K562 (cell line): ENCODE measurements around the gene TCFL5. TPM values are rescaled to one million over a fixed set of nuclear protein-coding genes. Genes with fewer than 3 reads are reported as not detected.

Experiments
- ATAC-seq: fragments of 200-7000 bp; cut with Tn5 transposase; 3 replicates; pipeline ENCODE4 v1.9.1; 2020; ENCODE audit warnings: moderate library complexity
- BruUV-seq: library from RNA; stranded (reverse); fragments of 400-500 nt; replicated peaks from 2 replicates; lab custom pipeline; 2021; lab: Mats Ljungman, UMichigan
- CTCF ChIA-PET: fragments of 300-600 bp; formaldehyde crosslinking; extraction: SDS; loops from one replicate; lab custom pipeline; 2021; ENCODE audit warnings: low intra/inter-chr PET ratio; lab: Yijun Ruan, JAX
- POLR2A ChIA-PET: fragments of 300-600, 350-650 bp; sonication (Branson Sonifier 250); formaldehyde crosslinking; extraction: SDS; loops from one replicate; lab custom pipeline; 2021; ENCODE audit warnings: antibody characterized with exemption, inconsistent platforms; lab: Yijun Ruan, JAX
- DNase-seq, 4 experiments: peaks; one replicate each; pipeline versions ENCODE4 v3.0.0 to v3.0.0-alpha.2; 2011 to 2018; ENCODE audit warnings: low spot score in 3 of 4, mixed read lengths in 3 of 4; ENCODE audit errors: extremely low read depth in 1 of 4
- FAIRE-seq: peaks from 2 replicates; lab custom pipeline; 2011; peaks lifted over from hg19 to GRCh38; lab: Jason Lieb, UNC
- H2AFZ ChIP-seq: 2 replicates; pipeline ENCODE4 v1.6.0; 2011; ENCODE audit warnings: low read depth, low read length, control low read depth, inconsistent platforms
- H3K27ac ChIP-seq: fragments of 200-600 bp; 3 replicates; pipeline ENCODE4 v1.8.0; 2011; ENCODE audit warnings: low read depth, mild to moderate bottlenecking, control low read depth, inconsistent platforms, low read length, moderate library complexity, mixed read lengths; ENCODE audit errors: extremely low read depth
- H3K27me3 ChIP-seq, 2 experiments: fragments of 300-600 bp in 1 of 2; 2 replicates in 1 of 2; 3 replicates in 1 of 2; pipeline versions ENCODE4 v1.6.0 to v1.8.0; 2011; ENCODE audit warnings: inconsistent platforms in 2 of 2, low read length in 2 of 2, mild to moderate bottlenecking in 1 of 2, mixed read lengths in 1 of 2, moderate library complexity in 1 of 2; ENCODE audit not compliant: control insufficient read depth in 2 of 2, insufficient read depth in 2 of 2
- H3K36me3 ChIP-seq: fragments of 300-600 bp; 3 replicates; pipeline ENCODE4 v1.8.0; 2011; ENCODE audit warnings: mild to moderate bottlenecking, low read length, inconsistent platforms; ENCODE audit not compliant: control insufficient read depth, insufficient read depth
- H3K4me1 ChIP-seq, 2 experiments: fragments of 200-600 bp in 1 of 2; replicated peaks in 1 of 2; 2 replicates in 1 of 2; 3 replicates in 1 of 2; pipeline versions ENCODE4 v1.5.1 to v1.8.0; 2011; ENCODE audit warnings: inconsistent platforms in 2 of 2, low read length in 2 of 2, mild to moderate bottlenecking in 1 of 2, mixed read lengths in 1 of 2, moderate library complexity in 1 of 2; ENCODE audit not compliant: control insufficient read depth in 2 of 2, insufficient read depth in 2 of 2
- H3K4me2 ChIP-seq: 2 replicates; pipeline ENCODE4 v1.6.1; 2011; ENCODE audit warnings: low read length, control low read depth, inconsistent platforms, mixed read lengths; ENCODE audit not compliant: insufficient read depth
- H3K4me3 ChIP-seq: fragments of 200-600 bp; sonication (generic), shearing (Covaris generic); 2 replicates; pipeline ENCODE4 v1.5.1; 2016; ENCODE audit warnings: control low read depth, inconsistent platforms
- H3K79me2 ChIP-seq: fragments of 200-600 bp; 3 replicates; pipeline ENCODE4 v1.8.0; 2011; ENCODE audit warnings: low read length, inconsistent platforms; ENCODE audit not compliant: control insufficient read depth, insufficient read depth
- H3K9ac ChIP-seq, 2 experiments: 2 replicates each; pipeline versions ENCODE4 v1.6.0 to v1.6.1; 2011; ENCODE audit warnings: low read depth in 2 of 2, low read length in 2 of 2, control low read depth in 1 of 2, inconsistent platforms in 1 of 2, mild to moderate bottlenecking in 1 of 2, mixed read lengths in 1 of 2; ENCODE audit not compliant: insufficient read depth in 1 of 2
- H3K9me1 ChIP-seq: one replicate; pipeline ENCODE4 v1.6.0; 2011; ENCODE audit warnings: inconsistent platforms, mild to moderate bottlenecking, low read length, moderate library complexity; ENCODE audit not compliant: control insufficient read depth, insufficient read depth
- H3K9me3 ChIP-seq: replicated peaks from 2 replicates; pipeline ENCODE4 v1.5.1; 2011; ENCODE audit warnings: low read depth, low read length, inconsistent platforms; ENCODE audit not compliant: control insufficient read depth, insufficient read depth
- H4K20me1 ChIP-seq: replicated peaks from 2 replicates; pipeline ENCODE4 v1.6.1; 2011; ENCODE audit warnings: low read length, inconsistent platforms, mixed read lengths; ENCODE audit not compliant: control insufficient read depth, insufficient read depth
- HDAC2 ChIP-seq: fragments of 450-650 bp; IDR thresholded peaks from 2 replicates; pipeline ENCODE4 v1.6.1; 2016; ENCODE audit warnings: mild to moderate bottlenecking
- RBM14 ChIP-seq: fragments of 200-400 bp; formaldehyde crosslinking; IDR thresholded peaks from 2 replicates; pipeline ENCODE4 v1.6.1; 2018; ENCODE audit warnings: low read depth, mild to moderate bottlenecking, low read length, moderate library complexity, borderline replicate concordance; ENCODE audit not compliant: insufficient read depth
- TSC22D4 ChIP-seq: fragments of 450-650 bp; IDR thresholded peaks from 2 replicates; pipeline ENCODE4 v1.6.1; 2016; ENCODE audit warnings: missing genetic modification characterization, missing biosample characterization, control low read depth
- ZBTB34 ChIP-seq: fragments of 250-450 bp; sonication (Bioruptor Pico); IDR thresholded peaks from 2 replicates; pipeline ENCODE4 v1.8.0; 2021; ENCODE audit warnings: mild to moderate bottlenecking, moderate library complexity
- ZBTB7A ChIP-seq: IDR thresholded peaks from 2 replicates; pipeline ENCODE4 v1.6.1; 2011; ENCODE audit warnings: low read depth, mild to moderate bottlenecking, low read length, moderate library complexity, borderline replicate concordance; ENCODE audit not compliant: control insufficient read depth
- ZNF318 ChIP-seq, 2 experiments: fragments of 450-650 bp; IDR thresholded peaks; 2 replicates each; pipeline ENCODE4 v1.6.1; 2016; ENCODE audit warnings: mild to moderate bottlenecking in 2 of 2, borderline replicate concordance in 1 of 2, low read depth in 1 of 2, moderate library complexity in 1 of 2
- WGBS: fragments of 100-300 bp; shearing (Covaris generic); methylation state at CpG from one replicate; pipeline ENCODE4 v1.1.6; 2016; ENCODE audit warnings: low coverage, mixed read lengths; ENCODE audit not compliant: insufficient coverage; ENCODE audit errors: missing lambda C conversion rate; 5-methylcytosine and 5-hydroxymethylcytosine counted together
- in situ Hi-C: fragments of 300-500 bp; cut with MboI; formaldehyde crosslinking; loops from 4 replicates; pipeline ENCODE4 v1.15.0; 2018; ENCODE audit warnings: inconsistent platforms, mixed read lengths
- intact Hi-C: fragments of 100-400 bp; cut with micrococcal nuclease; formaldehyde crosslinking; loops from 2 replicates; pipeline ENCODE4 v1.14.2; 2022
- polyA plus RNA-seq, 8 experiments: library from polyadenylated mRNA; depleted of rRNA in 4 of 8; stranded (reverse) in 5 of 8; unstranded in 3 of 8; fragments of >200 nt; fragmentation: Nextera tagmentation in 2 of 8; fragmentation: Illumina TruSeq in 1 of 8; extraction: Ambion mirVana in 2 of 8; extraction: Trizol in 1 of 8; gene quantifications; 2 replicates each; pipeline versions ENCODE4 v1.2.1 to v1.2.3, GENCODE V29; 2011 to 2014; ENCODE audit warnings: inconsistent platforms in 1 of 8, missing spikeins in 1 of 8
- total RNA-seq, 7 experiments: library from RNA; depleted of rRNA in 6 of 7; stranded (reverse); fragments of >200 nt in 6 of 7; fragmentation: Illumina TruSeq in 2 of 7; extraction: Trizol in 2 of 7; gene quantifications; 2 replicates each; pipeline versions ENCODE4 v1.2.1 to v1.2.3, GENCODE V29; 2011 to 2021; ENCODE audit warnings: low replicate concordance in 1 of 7

Gene TCFL5
- total and polyA plus RNA-seq, 9 of the 15 experiments (the other 6 are each of a cell fraction or from before 2014, with no cell fraction given) = 1.00 to 12.6 (median 9.1) TPM

- ChIA-PET CTCF (no interaction called here), POLR2A (interaction anchor here (0.6 to 1.4 kb wide), 2 partner anchors 84 to 101 kb away, joined by 3 to 4 read pairs; no protein-coding TSS in a partner anchor)
- DNase-seq (no peak), ATAC-seq (no peak), FAIRE-seq (no peak)
- peak overlapping the region in 1 of 2 experiments; percentile 61; a peak in 1 of 4 replicates for H3K9ac ChIP-seq
- H3K9me1 ChIP-seq = no peaks in the 10 kb centered on the region
- no peak overlapping the region for H3K27ac ChIP-seq
- 50% methylated on average over 18 of the region's 27 CpGs for WGBS
- no TSS peak for BruUV-seq
- no peaks in the 10 kb centered on the region for H3K9me3 ChIP-seq
- H2AFZ ChIP-seq = no peak overlapping the region
- intact Hi-C loops (loop anchor here (10.0 kb wide), 1 partner anchor 49 kb away; no protein-coding TSS in a partner anchor), in situ Hi-C loops (loop anchor here (10.0 kb wide), 1 partner anchor 189 kb away; no protein-coding TSS in a partner anchor)
- H4K20me1 ChIP-seq = 0 out of 2 replicates have a peak, but pooled peaks cover 3% of the 10 kb centered on the region
- no peak overlapping the region for H3K4me3 ChIP-seq
- peaks cover 12 to 99% of the 10 kb centered on the region in 2 experiments for H3K4me1 ChIP-seq
- no peak overlapping the region for H3K4me2 ChIP-seq
- TF ChIP-seq HDAC2 (no peak), ZNF318 (IDR thresholded peaks at IDR 0.05; ENCODE audit: borderline replicate concordance in 1 of 2, low read depth in 1 of 2) (no peak), TSC22D4 (no peak), ZBTB34 (no peak), RBM14 (0 out of 2 replicates have a peak, but pooled peaks have one; percentile 26), ZBTB7A (0 out of 2 replicates have a peak, but pooled peaks have one; percentile 5)
- H3K79me2 ChIP-seq = no peaks in the 10 kb centered on the region
- no peaks in the 10 kb centered on the region for H3K27me3 ChIP-seq
- H3K36me3 ChIP-seq = no peaks in the 10 kb centered on the region
Observed at GRCh38 chr20:62825986-62826645, 35.5 kb downstream of the TCFL5 start.
